ENCODE measurements around the gene COX15.
A peak's percentile ranks its signal among the peaks of the same experiment; 100 is the strongest.
"Not testable (repeated sequence)": the region's sequence is repeated elsewhere in the genome, so short reads cannot be mapped to it uniquely, and the experiment has no call there.

COX15 gene

DNA sequence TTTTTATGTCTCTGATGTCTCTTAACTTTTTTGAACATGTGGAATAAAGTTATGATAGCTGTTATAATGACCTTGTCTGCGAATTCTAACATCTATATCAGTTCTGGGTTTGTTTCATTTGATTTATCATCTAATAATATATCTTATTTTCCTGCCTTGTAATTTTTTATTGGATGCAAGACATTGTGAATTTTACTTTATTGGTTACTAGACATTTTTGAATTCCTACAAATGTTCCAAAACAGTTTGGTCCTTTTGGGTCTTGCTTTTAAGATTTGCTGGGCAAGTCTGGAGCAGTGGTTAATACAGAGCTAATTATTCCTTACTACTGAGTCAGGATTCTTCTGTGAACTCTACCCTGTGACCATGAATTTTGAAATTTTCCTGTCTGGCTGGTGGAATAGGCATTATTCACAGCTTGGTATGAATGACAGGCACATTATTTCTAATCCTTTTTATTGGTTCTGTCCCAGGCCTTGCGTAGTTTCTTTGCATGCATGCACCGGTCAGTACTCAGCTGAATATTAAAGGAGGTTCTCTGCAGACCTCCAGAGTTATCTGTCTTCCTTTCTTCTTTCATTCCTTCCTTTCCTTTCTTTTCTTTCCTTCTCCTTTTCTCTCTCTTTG lies 9.1 kb upstream of the COX15 start:
- DNase-seq (ENCODE audit: low read depth, low spot score) = no peak

DNA sequence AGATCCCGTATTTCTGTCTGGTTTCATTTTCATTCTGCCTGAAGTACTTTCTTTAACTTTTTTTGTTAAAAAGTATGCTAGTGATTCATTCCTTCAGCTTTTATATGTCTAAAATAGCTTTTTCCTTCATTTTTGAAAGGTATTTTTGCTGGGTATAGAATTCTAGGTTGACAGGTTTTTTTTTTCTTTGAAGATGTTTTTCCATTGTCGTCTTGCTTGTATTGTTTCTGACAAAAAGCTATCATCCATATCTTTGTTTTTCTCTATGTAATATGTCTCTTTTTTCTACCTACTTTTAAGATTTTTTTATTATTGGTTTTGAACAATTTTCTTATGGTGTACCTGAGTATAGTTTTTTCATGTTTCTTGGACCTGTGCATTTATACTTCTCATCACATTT lies 8.3 kb upstream of the COX15 start:
- no peak for DNase-seq (ENCODE audit: low read depth, low spot score)

DNA sequence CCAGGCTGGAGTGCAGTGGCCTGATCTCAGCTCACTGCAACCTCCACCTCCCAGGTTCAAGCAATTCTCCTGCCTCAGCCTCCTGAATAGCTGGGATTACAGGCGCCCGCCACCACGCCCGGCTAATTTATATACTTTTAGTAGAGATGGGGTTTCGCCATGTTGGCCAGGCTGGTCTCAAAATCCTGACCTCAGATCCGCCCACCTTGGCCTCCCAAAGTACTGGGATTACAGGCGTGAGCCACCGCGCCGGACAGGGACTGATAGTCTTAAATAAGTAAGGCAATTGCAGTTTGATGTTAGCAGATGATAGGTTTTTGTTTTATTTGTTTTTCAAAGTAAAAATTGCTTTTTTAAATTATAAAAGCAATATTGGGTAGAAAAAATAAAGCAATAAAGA lies 2.2 kb upstream of the COX15 start:
- not testable (repeated sequence) for DNase-seq (ENCODE audit: low read depth, low spot score)

DNA sequence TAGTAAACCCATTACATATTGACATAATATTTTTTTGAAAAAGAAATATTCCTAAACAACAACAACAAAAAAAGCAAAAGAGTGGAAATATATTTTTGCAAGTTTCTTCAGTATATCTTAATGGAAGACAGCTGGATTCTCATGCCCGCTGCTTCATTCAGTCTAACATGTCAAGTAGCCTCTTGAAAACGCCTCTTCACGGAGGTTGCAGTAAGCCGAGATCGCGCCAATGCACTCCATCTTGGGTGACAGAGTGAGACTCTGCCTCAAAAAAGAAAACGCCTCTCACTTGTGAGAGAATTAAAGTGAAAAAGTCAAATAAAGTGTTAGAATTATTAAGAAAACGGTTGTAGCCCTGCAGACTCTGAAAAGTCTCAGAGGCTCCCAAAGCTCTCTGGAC lies 1.4 kb upstream of the COX15 start:
- peak; percentile 5 for DNase-seq (ENCODE audit: low read depth, low spot score)

DNA sequence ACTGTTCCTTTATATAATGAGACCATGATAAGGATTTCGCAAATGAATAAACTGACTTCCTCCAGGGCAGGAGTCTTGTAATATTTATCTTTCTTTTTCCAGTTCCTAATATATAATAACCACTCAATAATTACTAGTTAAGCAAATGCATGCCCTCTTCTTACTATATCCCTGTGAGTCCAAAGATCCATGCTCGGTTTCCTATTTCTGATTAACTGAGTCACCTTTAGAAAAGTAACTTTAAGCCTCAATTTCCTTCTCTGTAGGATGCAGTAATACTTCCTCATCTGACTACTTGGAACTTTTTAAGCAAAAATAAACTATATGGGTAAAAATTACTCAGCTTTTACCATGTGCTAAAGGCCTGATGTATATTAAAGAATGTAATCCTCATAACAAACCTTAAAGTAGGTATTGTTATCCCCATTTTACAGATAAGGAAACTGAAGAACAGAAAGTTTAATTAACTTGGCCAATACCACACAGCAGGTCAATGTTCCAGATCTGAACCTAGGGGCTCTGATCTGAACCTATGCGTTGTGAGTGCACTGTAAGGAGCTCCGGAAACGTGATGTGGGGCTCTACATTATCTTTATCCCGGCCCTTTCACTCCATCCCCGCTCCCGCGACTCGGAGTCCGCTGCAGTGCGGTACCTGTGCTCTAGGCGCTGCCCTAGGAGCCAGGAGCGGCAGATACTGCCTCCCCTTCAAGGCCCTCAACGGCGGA lies 458 bp downstream of the COX15 start:
- no peak for DNase-seq (ENCODE audit: low read depth, low spot score)

DNA sequence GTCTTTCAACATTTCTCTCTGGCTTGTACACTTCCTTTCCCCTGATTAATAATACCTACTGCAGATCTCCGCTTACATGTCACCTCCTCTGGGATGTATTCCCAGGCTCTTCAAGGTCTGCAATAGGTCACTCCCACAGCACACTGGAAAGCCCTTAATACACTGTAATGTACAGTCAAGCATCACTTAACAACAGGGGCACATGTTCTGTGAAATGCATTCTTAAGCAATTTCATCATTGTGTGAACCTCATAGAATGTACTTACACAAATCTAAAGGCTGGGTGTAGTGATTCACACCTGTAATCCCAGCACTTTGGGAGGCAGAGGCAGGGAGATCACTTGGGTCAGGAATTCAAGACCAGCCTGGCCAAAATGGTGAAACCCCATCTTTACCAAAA lies 1.9 kb downstream of the COX15 start:
- DNase-seq (ENCODE audit: low read depth, low spot score) = no peak

DNA sequence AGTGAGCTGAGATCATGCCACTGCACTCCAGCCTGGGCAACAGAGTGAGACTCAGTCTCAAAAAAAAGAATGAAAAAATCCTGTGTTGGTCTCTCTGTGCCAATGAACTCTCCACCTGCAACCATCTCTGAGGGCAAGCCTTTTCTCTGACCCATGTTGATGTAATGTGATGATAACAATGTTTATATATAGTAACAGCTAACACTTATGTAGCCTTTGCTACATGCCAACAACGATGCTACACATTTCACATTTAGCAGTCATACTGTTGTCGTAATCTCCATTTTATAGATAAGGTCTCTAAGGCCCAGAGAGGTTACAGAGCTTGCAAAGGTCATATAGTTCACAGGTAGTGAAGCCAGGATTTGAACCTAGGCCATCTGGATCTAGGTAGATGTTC lies 11.5 kb downstream of the COX15 start:
- no peak for DNase-seq (ENCODE audit: low read depth, low spot score)

DNA sequence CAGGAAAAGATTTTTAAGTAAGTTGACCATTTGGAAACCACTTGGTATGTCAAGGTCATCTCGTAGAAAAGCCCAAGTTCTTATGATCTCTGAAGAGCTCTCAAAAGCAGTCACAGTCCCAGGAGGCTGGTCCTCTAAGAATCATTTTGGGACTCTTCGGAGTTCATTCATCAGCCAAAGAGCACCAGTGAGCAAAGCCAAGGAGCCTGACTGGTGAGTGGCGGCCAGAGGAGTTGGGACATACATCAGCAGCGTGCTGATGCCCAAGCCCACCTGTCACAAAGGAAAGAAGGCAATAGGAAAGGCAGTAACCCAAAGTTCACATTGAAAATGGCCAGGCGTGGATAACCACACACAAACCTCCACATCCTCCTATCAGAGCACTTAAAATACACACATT lies 17.5 kb downstream of the COX15 start:
- no peak for DNase-seq (ENCODE audit: low read depth, low spot score)

DNA sequence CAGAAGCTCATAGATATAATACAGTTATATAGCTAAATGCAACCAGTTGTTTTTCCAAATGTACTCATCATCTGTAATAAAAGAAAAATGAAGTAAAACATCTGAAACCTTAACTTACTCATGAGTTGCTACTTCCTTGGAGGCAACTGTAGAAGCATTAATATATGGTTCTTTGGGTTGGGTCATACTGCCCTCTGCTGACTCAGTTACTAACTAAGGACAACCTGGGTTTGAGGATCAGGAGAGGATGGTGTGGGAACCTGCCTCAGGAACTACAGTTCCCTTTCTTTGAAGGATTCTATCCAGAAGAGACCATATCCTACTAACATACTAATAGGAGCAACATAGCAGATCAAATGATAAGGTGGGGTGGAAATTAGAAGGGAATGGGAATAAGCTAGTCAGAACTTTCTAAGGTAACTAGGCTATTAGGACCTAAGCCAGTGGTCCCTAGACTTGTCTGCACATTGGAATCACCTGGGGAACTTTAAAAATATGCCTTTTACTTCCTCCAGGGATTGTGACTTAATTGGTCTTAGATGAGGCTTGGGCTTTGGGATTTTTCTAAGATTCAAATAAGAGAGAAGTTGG lies 20.7 kb downstream of the COX15 start:
- no peak for DNase-seq (ENCODE audit: low read depth, low spot score)

DNA sequence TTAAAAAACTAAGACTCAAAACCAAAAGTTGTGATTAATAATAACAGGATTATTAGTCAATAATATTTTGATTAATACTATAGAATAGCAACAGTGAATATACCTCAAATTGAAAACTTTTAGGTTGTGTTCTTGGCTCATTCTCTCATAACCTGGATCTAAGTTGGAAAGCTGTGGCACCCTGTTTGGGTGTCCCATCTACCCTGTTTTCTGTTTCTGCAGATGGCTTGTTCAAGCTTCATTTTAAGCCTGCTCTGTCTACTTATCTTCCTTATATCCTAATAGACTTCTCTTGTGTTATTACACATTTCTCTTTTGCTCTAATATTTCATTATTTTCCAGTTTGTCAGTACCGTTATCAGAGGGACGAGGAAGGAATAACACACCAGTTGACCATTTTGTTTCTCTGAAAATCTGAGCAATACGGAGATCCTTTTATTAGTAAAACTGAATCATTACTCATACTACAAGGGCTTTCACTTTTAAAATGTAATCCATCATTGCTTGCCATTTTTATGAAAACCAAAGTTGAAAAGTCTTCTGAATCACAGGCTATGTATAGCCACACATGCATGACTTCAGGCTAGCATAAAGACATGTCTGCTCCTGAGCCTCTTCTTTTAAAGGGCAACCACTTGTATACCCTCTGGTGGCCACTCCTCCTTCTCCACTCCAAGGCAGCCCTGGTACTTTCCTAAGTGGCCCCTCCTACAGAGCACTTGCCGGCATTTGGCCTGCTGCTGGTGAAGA lies 22.3 kb downstream of the COX15 start:
- peak; percentile 14 for DNase-seq (ENCODE audit: low read depth, low spot score)

DNA sequence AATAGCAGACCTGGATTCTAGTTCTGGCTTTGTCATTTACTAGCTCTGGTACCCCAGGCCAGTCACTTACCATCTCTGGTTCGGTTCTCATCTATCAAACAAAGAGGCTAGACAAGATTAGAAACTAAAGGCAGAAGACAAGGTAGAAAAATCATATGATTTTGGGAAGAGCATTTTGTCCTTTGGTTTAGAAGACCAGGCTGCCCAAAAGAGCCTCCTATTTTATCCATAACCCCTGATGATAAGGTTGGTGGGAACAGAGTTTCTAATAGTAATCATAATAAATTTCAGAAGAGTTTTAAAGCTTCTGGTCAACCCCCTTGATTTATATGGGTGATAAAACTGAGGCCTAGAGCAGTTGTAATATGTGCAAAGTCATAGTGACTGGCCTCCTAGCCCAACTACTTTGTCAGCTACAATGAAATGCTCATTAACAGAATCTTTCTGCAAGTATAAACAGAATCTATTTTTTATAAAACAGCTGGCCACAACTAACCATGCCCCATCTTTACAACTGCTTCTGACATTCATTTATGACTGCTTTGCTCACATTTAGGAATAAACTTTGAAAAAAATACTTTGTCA lies 23.4 kb downstream of the COX15 start:
- DNase-seq (ENCODE audit: low read depth, low spot score) = no peak

DNA sequence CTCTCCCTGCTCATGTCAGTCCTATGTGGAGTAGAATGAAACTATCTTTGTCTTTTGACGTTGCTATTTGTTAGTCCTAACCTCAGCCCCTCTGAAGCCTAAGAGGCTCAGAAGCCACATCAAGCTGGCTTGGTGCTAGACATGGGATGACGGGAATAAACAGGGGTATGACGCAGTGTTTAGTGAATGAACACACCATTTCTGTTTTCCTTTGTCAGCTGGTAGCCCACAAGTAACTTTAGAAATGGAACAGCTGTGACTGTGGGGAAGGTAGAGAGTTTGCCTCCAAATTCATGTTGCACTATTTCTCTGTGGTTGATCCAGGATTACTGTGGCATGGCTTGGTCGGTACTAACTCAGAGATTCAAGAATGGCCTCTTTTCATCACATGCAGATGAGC lies 31.3 kb downstream of the COX15 start:
- DNase-seq (ENCODE audit: low read depth, low spot score) = no peak

DNA sequence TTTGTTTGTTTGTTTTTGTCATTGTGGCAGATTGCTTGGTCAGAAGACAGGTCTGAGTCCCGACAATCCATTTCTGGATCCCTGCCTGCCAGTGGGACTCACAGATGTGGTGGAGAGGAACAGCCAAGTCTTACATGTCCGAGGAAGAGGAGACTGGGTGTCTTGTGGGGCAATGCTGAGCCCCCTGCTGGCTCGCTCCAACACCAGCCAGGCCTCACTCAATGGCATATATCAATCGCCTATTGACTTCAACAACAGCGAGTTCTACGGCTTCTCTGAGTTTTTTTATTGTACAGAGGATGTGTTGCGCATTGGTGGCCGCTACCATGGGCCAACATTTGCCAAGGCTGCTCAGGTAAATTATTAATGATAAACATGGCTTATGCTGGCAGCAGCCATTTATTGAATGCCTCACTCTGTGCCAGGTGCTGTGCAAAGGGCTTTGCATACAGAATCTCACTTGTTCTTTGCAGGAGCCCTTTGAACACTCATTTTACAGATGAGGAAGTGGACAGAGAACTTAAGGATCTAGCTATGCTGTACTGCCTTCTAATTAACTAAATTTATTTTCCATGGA lies 33.3 kb downstream of the COX15 start:
- DNase-seq (ENCODE audit: low read depth, low spot score) = peak; percentile 22

DNA sequence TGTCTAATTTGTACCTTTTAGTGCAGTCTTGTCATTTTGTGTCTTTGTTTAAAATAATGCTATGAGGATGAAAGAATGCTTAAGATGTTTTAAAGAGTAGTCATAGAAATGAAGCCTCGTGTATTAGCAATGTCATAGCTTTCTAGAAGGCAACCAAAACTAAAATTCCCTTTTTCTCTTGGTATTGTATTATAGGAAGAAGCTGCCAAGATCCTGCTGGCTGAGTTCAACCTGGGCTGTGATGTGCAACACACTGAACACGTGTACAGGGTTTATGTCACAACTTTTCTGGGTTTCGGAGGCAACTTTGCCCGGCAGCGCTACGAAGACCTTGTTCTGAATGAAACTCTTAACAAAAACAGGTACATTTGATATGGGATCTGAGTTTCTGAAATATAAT lies 36.2 kb downstream of the COX15 start:
- DNase-seq (ENCODE audit: low read depth, low spot score) = no peak

DNA sequence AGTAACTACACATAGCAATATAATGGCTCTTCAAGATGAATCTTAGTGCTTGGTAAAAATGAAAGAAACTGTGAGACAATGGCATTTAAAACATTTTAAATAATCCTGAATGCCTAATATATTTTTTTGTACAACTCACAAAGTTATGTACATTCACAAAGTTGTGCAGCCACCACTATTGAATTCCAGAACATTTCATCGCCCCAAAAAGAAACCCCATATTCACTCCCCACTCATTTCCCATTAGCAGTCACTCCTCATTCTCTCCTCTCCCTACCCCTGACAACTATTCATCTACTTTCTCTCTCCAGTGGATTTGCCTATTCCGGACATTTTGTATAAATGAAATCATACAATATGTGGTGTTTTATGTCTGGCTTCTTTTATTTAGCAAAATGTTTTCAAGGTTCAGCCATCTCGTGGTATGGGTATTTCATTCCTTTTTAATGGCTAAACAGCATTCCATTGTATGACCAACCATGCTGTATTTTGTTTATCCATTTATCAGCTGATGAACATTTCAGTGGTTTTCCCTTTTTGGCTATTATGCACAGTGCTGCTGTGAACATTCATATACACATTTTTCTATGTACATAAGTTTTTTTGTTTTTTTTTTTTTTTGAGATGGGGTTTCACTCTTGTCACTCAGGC lies 37.9 kb downstream of the COX15 start:
- DNase-seq (ENCODE audit: low read depth, low spot score) = no peak

DNA sequence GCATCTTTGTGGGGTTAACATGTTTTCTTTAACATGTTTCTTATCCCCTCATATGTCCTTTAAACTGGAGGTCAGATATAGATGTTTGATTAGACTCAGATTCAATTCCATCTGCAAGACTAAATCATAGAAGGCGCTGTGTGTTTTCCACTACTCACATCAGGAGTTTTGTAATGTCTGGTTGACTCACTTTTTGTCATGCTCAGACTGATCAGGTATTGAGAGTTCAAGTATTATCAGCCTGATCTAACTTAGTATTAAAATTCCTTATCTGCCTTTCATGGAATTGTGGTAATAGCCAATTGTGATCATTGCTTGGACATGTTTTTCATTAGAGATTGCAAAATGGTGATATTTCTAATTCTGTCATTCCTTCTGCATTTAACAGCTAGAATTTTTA lies 42.5 kb downstream of the COX15 start:
- DNase-seq (ENCODE audit: low read depth, low spot score) = no peak

DNA sequence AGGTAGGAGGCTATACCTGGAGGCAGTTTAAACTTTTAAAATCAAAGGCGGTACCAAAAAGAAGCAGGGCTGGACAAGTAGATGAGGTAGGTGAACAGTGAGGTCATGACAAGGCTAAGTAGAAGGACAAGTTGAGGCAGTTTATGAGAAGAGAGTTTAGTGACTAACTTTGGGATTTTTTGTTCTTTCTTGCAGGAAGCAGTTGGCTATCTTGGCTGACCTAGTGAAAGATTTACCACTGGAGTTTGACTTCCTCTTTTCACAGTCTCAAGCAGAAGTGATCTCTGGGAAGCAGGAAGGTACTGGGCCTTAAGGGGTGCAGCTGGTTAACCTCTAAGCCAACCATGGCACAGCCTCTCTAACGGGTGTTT lies 46.3 kb downstream of the COX15 start:
- DNase-seq (ENCODE audit: low read depth, low spot score) = no peak

DNA sequence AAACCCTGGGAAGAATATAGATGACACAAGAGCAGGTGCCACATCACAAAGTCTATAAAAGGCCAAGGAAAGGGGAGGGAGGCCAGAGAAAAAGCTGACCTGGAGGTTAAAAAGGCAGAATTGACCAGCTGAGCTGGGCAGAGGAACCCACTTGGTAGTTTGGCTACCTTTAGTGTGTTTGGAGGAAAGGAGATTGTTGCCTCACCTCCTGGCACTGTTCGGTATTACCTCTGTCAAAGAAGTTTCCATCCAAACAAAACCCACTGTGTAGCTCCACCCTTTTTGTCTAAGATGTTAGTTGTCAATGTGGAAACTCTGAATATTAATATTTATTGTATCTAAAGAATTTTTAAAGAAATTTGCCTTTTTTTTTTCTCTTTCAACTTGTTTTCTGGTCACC lies 49.2 kb downstream of the COX15 start:
- peak; percentile 9 for DNase-seq (ENCODE audit: low read depth, low spot score)
